Sigmoid colon (tissue), 4 donors: ENCODE results near the gene TENM3.

ENCODE experiments used
- EP300 ChIP-seq, 4 donors: sonication (generic); formaldehyde crosslinking; IDR thresholded peaks; one replicate each; pipeline ENCODE4 v1.6.1; 2017; ENCODE audit warnings: antibody characterized with exemption in 4 of 4
- TF ChIP-seq, protein P1 (sequence below), 4 experiments: fragments of 450-650 bp in 3 of 4; fragments of 200-600 bp in 1 of 4; IDR thresholded peaks; one replicate each; pipeline ENCODE4 v1.5.1; 2016 to 2019; ENCODE audit warnings: antibody characterized with exemption in 4 of 4, mild to moderate bottlenecking in 3 of 4, moderate library complexity in 2 of 4

- TF ChIP-seq, protein P1, sequence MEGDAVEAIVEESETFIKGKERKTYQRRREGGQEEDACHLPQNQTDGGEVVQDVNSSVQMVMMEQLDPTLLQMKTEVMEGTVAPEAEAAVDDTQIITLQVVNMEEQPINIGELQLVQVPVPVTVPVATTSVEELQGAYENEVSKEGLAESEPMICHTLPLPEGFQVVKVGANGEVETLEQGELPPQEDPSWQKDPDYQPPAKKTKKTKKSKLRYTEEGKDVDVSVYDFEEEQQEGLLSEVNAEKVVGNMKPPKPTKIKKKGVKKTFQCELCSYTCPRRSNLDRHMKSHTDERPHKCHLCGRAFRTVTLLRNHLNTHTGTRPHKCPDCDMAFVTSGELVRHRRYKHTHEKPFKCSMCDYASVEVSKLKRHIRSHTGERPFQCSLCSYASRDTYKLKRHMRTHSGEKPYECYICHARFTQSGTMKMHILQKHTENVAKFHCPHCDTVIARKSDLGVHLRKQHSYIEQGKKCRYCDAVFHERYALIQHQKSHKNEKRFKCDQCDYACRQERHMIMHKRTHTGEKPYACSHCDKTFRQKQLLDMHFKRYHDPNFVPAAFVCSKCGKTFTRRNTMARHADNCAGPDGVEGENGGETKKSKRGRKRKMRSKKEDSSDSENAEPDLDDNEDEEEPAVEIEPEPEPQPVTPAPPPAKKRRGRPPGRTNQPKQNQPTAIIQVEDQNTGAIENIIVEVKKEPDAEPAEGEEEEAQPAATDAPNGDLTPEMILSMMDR (IDR thresholded peaks at IDR 0.05), result no peak
- TF ChIP-seq EP300 (IDR thresholded peaks at IDR 0.05), result no peak
Measured at GRCh38 chr4:182263562-182263961, 20.4 kb downstream of the TENM3 start.
